GM15510 (cell line): ENCODE data around the gene SECISBP2L.

ENCODE experiments used
- POLR2A ChIP-seq: IDR thresholded peaks from 3 replicates; pipeline ENCODE4 v1.6.1; 2011; ENCODE audit warnings: borderline replicate concordance; ENCODE audit not compliant: insufficient read length; ENCODE audit errors: extremely low read depth

The SECISBP2L gene

DNA sequence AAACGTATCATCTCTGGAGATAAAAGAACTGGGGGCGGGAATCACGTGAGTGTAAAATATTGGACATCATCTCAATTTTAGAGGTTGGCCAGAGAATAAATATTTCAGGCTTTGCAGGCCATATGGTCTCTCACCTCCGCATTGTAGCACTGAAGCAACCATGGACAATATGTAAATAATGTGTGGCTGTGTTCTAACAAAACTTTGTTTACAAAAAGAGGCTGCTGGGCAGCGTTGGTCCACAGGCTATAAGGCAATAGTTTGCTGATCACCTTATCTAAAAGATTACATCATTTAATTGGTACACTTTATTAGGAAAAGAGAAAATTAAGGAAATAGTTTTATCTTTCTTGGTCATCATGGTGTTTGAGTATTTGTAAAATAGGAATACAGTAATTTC lies 60.0 kb downstream of the SECISBP2L start:
- TF ChIP-seq POLR2A: no peak

- TF ChIP-seq POLR2A: no peak
Measured at GRCh38 chr15:48985516-48985915, 60.7 kb downstream of the SECISBP2L start.

GRCh38 chr15:48984811-48985352 lies 61.4 kb downstream of the SECISBP2L start:
- no peak for TF ChIP-seq POLR2A

- no peak for TF ChIP-seq POLR2A
Measured at GRCh38 chr15:48984021-48984710, 62.1 kb downstream of the SECISBP2L start.

DNA sequence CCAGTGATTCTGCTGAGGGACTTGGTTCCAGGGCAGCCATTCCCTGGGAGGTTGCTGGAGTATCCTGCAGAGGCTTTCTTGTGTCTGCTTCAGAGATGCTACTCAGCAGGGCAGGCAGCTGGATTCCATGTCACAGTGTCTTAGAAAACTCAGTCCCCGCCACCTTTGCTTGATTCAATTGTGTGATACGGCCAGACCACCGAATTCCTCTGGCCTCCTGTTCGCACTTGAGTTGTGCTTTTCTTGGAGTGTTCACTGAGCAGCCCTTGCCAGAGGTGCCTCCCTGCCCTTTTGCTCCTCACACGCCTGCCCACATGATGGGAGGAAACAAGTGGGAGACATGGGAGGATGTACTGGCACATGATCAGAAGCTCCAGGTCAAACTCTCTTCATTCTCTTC lies 62.9 kb downstream of the SECISBP2L start:
- TF ChIP-seq POLR2A: no peak

DNA sequence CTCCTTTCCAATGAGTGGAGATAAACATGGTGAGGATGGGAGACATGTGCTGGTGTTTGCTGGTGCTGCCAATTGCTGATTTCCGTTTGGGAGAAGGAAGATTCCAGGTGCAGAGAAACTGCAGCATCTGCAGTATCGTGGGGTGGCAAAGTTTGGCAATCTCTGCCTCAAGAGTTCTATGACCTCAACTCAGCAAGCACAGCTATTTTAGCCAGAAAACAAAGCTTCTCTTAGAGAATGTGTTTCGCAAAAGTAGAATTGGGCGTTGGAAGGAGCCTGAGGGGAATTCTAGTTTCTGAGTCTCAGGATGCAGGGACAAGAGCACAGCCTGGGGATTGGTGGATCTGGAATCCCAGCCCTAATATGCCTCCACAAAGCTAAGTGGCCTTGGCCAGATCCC lies 64.3 kb downstream of the SECISBP2L start:
- no peak for TF ChIP-seq POLR2A

DNA sequence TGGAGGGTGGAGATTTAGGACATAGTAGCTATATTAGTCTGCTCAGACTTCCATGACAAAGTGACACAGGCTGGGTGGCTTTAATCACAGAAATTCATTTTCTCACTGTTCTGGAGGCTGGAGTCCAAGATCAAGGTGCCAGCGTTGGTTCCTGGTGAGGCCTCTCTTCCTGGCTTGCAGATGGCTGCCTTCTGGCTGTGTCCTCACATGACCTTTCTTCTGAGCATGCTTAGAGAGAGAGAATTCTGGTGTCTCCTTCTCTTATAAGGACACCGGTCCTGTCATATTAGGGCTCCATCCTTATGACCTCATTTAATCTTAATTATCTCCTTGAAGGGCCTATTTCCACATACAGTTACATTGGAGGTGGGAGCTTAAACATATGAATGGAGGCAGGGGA lies 67.6 kb downstream of the SECISBP2L start:
- no peak for TF ChIP-seq POLR2A

DNA sequence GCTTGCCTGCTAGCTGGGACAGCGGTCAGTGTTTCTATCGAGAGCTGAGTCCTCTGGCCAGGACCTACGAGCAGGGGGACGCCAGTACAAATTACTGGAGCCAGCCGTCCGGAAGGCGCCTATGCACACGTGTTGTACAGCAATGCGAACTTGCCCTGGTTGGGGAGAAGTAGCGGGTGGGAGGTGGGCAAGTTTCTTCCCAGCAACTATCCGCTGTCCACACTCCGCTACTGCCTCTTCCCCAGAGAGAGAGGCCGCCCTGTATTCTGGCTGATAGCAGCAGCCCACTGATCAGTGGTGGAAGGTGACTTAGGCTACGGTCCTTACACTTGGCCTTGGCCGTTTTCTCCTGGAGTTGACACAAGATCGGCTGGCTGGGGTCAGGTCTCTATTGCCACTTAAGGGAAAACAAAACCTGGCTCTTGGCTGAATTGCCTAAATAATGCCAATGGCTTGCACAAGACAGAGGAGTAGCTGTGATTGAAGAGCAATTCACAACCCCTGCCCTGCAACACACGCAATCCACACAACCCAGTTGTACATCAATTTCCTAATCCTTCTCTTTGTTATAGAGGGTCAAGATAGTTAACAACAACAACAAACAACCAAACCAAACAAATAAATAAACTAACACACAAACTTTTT lies 69.7 kb downstream of the SECISBP2L start:
- no peak for TF ChIP-seq POLR2A

- TF ChIP-seq POLR2A: no peak
Measured at GRCh38 chr15:48975472-48976419, 70.5 kb downstream of the SECISBP2L start.

- TF ChIP-seq POLR2A: no peak
Measured at GRCh38 chr15:48974882-48975281, 71.4 kb downstream of the SECISBP2L start.

DNA sequence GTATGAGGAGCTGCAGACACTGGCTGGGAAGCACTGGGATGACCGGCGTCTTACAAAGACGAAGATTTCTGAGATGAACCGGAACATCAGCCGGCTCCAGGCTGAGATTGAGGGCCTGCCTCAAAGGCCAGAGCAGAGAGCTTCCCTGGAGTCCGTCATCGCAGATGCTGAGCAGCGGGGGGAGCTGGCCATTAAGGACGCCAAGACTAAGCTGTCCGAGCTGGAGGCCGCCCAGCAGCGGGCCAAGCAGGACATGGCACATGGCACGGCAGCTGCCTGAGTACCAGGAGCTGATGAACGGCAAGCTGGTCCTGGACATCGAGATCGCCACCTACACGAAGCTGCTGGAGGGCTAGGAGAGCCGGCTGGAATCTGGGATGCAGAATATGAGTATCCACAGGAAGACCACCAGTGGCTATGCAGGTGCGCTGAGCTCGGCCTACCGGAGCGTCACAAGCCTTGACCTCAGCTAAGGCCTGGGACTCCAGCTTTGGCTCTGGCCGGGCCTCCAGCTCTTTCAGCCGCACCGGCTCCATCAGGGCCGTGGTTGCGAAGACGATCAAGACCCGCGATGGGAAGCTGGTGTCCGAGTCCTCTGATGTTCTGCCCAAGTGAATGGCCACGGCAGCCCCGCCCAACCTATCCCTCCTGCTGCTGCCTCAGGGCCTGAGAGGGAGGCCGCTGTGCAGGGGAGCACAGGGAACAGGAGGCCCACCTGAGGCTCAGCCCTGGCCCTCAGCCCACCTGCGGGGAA lies 73.3 kb downstream of the SECISBP2L start:
- no peak for TF ChIP-seq POLR2A

GRCh38 chr15:48968066-48968465 lies 78.2 kb downstream of the SECISBP2L start:
- no peak for TF ChIP-seq POLR2A

DNA sequence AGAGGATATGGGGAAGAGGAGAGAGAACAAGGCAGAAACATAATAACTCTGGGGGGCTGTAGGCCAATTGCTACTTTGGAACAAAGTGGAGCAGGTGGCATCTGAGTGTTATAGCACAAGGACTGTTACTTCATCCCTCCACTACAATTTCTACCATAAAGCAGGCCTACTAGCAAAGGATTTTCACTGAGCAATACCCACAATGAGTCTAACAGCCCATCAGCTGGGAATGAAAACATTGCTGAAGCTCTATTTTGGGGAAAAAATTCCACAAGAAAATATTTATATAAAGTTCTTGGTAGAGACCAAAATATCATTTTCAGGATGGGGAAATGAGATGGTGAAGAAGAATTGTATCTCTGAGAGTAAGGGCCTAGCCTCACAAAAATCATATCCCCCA lies 78.9 kb downstream of the SECISBP2L start:
- TF ChIP-seq POLR2A: no peak

DNA sequence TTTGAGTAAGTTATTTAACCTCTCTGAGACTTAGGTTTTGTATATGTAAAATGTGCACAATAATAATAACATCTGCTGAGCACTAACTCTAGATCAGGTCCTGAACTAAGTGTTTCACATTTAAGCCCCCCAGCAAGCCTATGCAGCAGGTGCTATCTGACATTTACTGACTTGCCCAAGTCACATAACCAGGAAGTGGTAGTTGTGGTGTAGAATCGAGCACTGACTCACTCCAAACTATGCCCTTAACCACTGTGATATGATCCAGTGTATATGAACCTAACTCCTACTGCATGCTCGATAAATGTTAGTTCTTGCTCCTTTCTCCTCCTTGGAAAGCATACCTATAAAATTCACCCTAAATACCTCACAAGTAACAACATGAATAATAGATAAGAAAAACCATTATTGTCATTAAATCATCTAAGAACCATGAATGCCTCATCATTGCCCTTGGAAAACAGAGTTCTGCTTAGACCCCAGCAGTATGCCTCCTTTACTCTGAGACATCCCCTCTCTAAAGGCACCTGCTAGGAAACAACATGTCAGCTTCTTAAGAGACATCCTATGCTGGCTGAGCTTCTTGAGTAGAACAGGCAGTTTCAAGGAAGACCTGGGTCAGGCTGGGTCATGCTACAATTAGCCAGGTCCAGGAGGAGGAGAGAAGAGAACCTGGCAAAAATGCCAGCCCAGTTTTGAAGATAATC lies 79.5 kb downstream of the SECISBP2L start:
- TF ChIP-seq POLR2A: no peak

DNA sequence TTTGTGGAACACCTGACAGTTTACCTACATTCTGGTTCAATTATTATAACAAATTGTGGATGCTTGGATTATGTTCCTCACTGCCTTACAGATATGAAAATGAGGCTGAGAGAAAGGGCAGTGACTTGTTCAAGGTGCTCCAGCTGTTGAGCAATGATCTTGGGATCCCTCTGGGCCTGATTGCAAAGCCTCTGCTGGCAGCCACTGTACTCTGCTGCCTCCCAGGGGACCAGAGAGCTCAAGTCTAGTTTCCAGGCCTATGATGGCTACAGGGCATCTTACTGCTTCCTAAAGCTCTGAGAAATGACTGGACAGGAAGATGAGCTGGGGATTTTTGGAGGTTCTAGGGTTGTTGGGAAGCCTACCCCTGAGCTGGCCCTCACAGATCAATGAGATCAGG lies 80.3 kb downstream of the SECISBP2L start:
- TF ChIP-seq POLR2A: no peak

DNA sequence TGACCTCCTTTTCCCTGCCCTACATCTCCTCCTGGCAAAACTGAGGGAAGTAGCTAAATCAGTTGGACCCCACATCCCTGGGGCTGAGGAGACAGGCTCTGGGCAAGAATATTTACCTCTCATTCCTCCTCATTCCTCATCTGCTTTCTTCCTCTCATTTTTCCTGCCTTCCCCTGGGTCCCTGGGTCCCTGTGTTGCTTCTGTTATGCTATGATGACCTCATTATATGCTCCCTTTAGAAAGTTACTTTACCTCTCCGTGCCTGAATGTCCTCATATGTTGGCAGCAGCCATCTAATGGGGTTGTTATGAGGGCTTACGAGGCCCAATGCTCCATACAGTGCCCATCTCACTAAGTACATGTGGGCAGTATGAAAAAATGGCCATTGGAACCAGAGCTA lies 81.3 kb downstream of the SECISBP2L start:
- TF ChIP-seq POLR2A: no peak
